ENCODE results near the gene GPM6B.

- TF ChIP-seq, protein P1, sequence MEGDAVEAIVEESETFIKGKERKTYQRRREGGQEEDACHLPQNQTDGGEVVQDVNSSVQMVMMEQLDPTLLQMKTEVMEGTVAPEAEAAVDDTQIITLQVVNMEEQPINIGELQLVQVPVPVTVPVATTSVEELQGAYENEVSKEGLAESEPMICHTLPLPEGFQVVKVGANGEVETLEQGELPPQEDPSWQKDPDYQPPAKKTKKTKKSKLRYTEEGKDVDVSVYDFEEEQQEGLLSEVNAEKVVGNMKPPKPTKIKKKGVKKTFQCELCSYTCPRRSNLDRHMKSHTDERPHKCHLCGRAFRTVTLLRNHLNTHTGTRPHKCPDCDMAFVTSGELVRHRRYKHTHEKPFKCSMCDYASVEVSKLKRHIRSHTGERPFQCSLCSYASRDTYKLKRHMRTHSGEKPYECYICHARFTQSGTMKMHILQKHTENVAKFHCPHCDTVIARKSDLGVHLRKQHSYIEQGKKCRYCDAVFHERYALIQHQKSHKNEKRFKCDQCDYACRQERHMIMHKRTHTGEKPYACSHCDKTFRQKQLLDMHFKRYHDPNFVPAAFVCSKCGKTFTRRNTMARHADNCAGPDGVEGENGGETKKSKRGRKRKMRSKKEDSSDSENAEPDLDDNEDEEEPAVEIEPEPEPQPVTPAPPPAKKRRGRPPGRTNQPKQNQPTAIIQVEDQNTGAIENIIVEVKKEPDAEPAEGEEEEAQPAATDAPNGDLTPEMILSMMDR (IDR thresholded peaks at IDR 0.05; ENCODE audit: insufficient read depth, low read length): no peak
- TF ChIP-seq REST (IDR thresholded peaks at IDR 0.05; ENCODE audit: insufficient replicate concordance, low read depth): no peak
These were observed 9.9 kb upstream of the GPM6B start for GRCh38 chrX:13826770-13827169.
